Activated T-cell treated with anti-CD3 and anti-CD28 coated beads, Interleukin-2, amount 50 U/mL, for 4 hours (primary cell): ENCODE measurements around the gene GNG3. TPM values are rescaled to one million over a fixed set of nuclear protein-coding genes. Genes with fewer than 3 reads are reported as not detected.
A peak's percentile ranks its signal among the peaks of the same experiment; 100 is the strongest.
"Not testable (repeated sequence)": the region's sequence is repeated elsewhere in the genome, so short reads cannot be mapped to it uniquely, and the experiment has no call there.

Experiments
- ATAC-seq, 2 donors: fragments of 200-7000 bp; cut with Tn5 transposase; one replicate each; pipeline ENCODE4 v1.10.0; 2021
- DNase-seq: peaks from one replicate; pipeline ENCODE4 v3.0.0-alpha.2; 2020
- H3K27me3 Mint-ChIP-seq: one replicate; pipeline ENCODE4 v1.8.0; 2021; ENCODE audit warnings: low read depth, mixed read lengths
- H3K36me3 Mint-ChIP-seq: one replicate; pipeline ENCODE4 v1.8.0; 2022; ENCODE audit warnings: mixed read lengths; ENCODE audit not compliant: insufficient read depth
- H3K4me1 Mint-ChIP-seq: one replicate; pipeline ENCODE4 v1.8.0; 2021; ENCODE audit warnings: low read depth, mixed read lengths
- H3K4me3 Mint-ChIP-seq: one replicate; pipeline ENCODE4 v1.8.0; 2021; ENCODE audit warnings: mild to moderate bottlenecking, moderate library complexity, mixed read lengths
- H3K9me3 Mint-ChIP-seq: one replicate; pipeline ENCODE4 v1.8.0; 2021; ENCODE audit warnings: mixed read lengths
- total RNA-seq, 3 donors: library from RNA; stranded (reverse); gene quantifications; one replicate each; pipeline ENCODE4 v1.2.1, GENCODE V29; 2021

The GNG3 gene
- not detected for total RNA-seq

DNA sequence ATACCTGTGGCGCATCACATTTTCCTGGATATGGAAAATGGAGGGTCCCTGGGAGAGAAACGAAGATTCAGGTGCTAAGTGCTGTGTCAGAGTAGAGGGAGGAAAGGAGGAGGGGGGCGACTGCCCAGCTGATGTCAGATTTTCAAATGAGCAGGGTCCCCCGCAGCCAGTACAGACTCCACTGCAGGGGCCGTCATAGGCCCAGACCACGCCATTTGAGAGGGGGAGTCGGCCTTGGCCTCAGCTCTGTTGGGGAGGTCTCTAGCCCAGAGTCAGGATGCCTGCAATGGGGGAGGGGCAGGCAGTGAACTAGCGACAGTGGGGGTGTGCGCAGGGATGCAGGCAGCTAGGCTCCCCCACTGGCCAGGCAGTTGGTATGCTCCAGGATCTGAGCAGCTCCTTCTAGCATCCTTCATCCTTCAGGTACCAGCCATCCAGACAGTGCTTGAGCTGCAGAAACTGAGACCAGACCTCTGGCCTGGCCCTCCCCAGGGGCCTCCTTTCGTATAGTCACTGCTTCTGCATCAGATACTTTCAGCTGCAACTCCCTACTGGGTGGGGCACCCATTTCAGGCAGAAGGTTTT lies at the start of gene GNG3, which contains the start of gene BSCL2:
GNG3 (plus strand) TSS at position 400 of the 585 bp plus-strand sequence. CDS start 620 bp downstream, outside the sequence.
BSCL2 (minus strand) TSS at position 148 of the 585 bp plus-strand sequence. CDS start 229 bp downstream, outside the sequence.
- H3K4me3 Mint-ChIP-seq = peak within 1 kb of the TSS; percentile 94
- ATAC-seq = no peak
- H3K4me1 Mint-ChIP-seq = peaks cover 53% of the 10 kb centered on the region
- DNase-seq = no peak
- H3K27me3 Mint-ChIP-seq = no peaks in the 10 kb centered on the region
- H3K36me3 Mint-ChIP-seq = peaks cover 18% of the 10 kb centered on the region
- H3K9me3 Mint-ChIP-seq = no peaks in the 10 kb centered on the region

DNA sequence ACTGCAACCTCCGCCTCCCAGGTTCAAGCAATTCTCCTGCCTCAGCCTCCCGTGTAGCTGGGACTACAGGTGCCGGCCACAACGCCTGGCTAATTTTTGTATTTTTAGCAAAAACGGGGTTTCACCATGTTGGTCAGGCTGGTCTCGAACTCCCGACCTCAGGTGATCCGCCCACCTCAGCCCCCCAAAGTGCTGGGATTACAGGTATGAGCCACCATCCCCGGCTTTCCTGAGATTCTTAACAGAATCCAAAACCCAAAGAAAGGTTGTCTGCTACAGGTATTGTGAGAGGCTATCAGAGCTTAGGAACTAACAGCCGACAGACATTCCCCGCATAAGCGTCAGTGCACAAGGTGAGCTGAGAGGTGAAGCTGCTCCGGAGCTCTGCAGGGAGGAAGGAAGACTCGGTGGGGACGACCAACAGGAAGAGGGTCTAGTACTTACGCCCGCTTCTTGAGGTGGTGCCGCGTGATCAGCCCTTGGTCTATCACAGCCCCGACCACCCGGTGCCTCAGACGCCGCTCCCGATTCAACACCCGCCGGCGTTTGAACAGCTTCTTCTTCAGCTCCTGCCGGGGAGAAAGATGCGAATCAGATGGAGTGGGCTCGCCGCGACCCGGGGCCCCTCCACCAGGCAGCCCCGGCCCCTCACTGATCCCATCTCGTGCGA lies 42.9 kb upstream of the GNG3 start:
- Mint-ChIP-seq H3K4me1 (peaks cover 23% of the 10 kb centered on the region), H3K9me3 (no peaks in the 10 kb centered on the region), H3K4me3 (peak overlapping the region; percentile 98), H3K27me3 (no peaks in the 10 kb centered on the region), H3K36me3 (peaks cover 25% of the 10 kb centered on the region)
- ATAC-seq (peak; percentile 56 to 64), DNase-seq (peak; percentile 37)

DNA sequence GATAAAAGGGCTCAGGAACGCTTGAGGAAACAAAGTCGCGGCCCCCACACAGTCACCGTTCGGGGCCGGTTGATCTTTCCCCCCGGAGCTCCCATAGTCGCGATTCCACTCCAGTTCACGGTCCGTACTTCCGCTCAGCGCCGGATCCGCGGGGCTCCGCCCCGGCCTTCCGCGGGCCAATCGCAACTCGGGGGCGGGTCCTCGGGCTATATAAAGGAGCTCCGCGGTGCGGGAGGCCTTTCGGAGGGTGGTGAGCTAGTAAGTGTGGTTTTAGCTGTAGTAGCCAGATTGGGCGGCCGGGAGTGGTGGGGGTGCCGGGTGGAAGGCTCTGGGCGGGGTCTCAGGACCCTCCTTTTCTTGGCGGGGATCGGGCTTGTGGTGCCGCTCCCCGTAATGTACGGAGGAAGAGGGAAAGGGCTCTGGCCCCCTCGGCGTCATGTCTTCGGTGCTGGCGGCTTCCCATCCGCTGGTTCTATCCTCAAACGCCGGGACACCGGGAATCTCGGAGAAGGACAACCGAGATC lies 42.3 kb upstream of the GNG3 start, which contains the start of the genes C11orf98 and CSKMT:
C11orf98 (minus strand) TSS at position 136 of the 524 bp plus-strand sequence; CDS start at position 95, 41 bp downstream.
CSKMT (plus strand) TSS at position 238 of the 524 bp plus-strand sequence. CDS start 568 bp downstream, outside the sequence.
- H3K4me1 Mint-ChIP-seq = peaks cover 26% of the 10 kb centered on the region
- H3K36me3 Mint-ChIP-seq = peaks cover 26% of the 10 kb centered on the region
- DNase-seq (peak; percentile 96), ATAC-seq (peak; percentile 89 to 91)
- H3K9me3 Mint-ChIP-seq = no peaks in the 10 kb centered on the region
- peak within 1 kb of the TSS; percentile 98 for H3K4me3 Mint-ChIP-seq
- no peaks in the 10 kb centered on the region for H3K27me3 Mint-ChIP-seq

- Mint-ChIP-seq H3K4me1 (peaks cover 30% of the 10 kb centered on the region), H3K4me3 (peak overlapping the region; percentile 98), H3K27me3 (no peaks in the 10 kb centered on the region), H3K36me3 (peaks cover 26% of the 10 kb centered on the region), H3K9me3 (no peaks in the 10 kb centered on the region)
- ATAC-seq (peak; percentile 27 to 38), DNase-seq (peak; percentile 63)
These were observed 41.7 kb upstream of the GNG3 start for GRCh38 chr11:62665599-62666258.

GRCh38 chr11:62666259-62666926 lies 41.1 kb upstream of the GNG3 start:
- DNase-seq (no peak), ATAC-seq (no peak)
- peaks cover 26% of the 10 kb centered on the region for H3K36me3 Mint-ChIP-seq
- H3K4me1 Mint-ChIP-seq = peaks cover 30% of the 10 kb centered on the region
- no peaks in the 10 kb centered on the region for H3K27me3 Mint-ChIP-seq
- peak overlapping the region; percentile 98 for H3K4me3 Mint-ChIP-seq
- H3K9me3 Mint-ChIP-seq = no peaks in the 10 kb centered on the region

- Mint-ChIP-seq H3K9me3 (no peaks in the 10 kb centered on the region), H3K27me3 (no peaks in the 10 kb centered on the region), H3K4me3 (peak overlapping the region; percentile 98), H3K4me1 (peaks cover 33% of the 10 kb centered on the region), H3K36me3 (peaks cover 26% of the 10 kb centered on the region)
- ATAC-seq (no peak), DNase-seq (no peak)
These were observed 40.0 kb upstream of the GNG3 start for GRCh38 chr11:62667460-62667859.

- Mint-ChIP-seq H3K27me3 (no peaks in the 10 kb centered on the region), H3K4me1 (peaks cover 30% of the 10 kb centered on the region), H3K4me3 (peak overlapping the region; percentile 98), H3K36me3 (peaks cover 23% of the 10 kb centered on the region), H3K9me3 (no peaks in the 10 kb centered on the region)
- DNase-seq (no peak), ATAC-seq (no peak)
These were observed 37.9 kb upstream of the GNG3 start for GRCh38 chr11:62669420-62670161.

DNA sequence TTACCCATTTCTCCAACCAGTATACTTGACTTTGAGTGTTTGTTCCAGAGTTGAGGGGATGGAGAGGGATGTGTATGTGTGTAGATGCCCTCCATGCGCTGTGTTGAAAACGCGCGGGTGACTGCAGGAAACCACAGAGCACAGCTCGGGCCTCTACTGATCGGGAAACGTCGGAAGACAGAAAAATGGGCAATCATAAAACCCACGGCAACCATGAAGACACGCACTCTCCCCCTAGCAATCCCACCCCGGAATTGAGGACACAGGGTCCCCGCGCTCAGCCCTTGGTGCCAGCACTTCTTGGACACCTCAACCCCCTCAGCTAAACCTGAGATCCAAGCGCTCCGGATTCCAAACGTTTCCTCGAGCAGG lies 36.3 kb upstream of the GNG3 start:
- H3K36me3 Mint-ChIP-seq = peaks cover 19% of the 10 kb centered on the region
- H3K4me3 Mint-ChIP-seq = peak overlapping the region; percentile 98
- ATAC-seq (peak; percentile 7 to 15), DNase-seq (no peak)
- H3K9me3 Mint-ChIP-seq = no peaks in the 10 kb centered on the region
- H3K4me1 Mint-ChIP-seq = peaks cover 32% of the 10 kb centered on the region
- H3K27me3 Mint-ChIP-seq = no peaks in the 10 kb centered on the region

DNA sequence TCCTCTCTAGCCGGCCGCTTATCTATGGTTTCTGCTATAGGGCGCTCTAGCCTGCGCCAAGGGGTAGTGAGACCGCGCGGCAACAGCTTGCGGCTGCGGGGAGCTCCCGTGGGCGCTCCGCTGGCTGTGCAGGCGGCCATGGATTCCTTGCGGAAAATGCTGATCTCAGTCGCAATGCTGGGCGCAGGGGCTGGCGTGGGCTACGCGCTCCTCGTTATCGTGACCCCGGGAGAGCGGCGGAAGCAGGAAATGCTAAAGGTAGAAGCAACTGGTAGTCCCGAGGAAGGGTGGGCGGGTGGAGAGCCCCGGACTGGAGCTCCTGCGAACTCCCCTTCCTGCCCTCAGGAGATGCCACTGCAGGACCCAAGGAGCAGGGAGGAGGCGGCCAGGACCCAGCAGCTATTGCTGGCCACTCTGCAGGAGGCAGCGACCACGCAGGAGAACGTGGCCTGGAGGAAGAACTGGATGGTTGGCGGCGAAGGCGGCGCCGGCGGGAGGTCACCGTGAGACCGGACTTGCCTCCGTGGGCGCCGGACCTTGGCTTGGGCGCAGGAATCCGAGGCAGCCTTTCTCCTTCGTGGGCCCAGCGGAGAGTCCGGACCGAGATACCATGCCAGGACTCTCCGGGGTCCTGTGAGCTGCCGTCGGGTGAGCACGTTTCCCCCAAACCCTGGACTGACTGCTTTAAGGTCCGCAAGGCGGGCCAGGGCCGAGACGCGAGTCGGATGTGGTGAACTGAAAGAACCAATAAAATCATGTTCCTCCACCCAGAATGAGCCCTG lies 35.7 kb upstream of the GNG3 start, which contains the start of the genes LBHD1 and UQCC3:
LBHD1 (minus strand) TSS at position 660 of the 782 bp plus-strand sequence. CDS start 2,236 bp downstream, outside the sequence.
UQCC3 (plus strand) TSS at position 66 of the 782 bp plus-strand sequence; CDS start at position 139, 73 bp downstream.
- Mint-ChIP-seq H3K27me3 (no peaks in the 10 kb centered on the region), H3K4me3 (peak within 1 kb of the TSS; percentile 98), H3K4me1 (peaks cover 30% of the 10 kb centered on the region), H3K36me3 (peaks cover 13% of the 10 kb centered on the region), H3K9me3 (no peaks in the 10 kb centered on the region)
- ATAC-seq (peak; percentile 87 to 89), DNase-seq (peak; percentile 65)

- Mint-ChIP-seq H3K27me3 (no peaks in the 10 kb centered on the region), H3K4me3 (peak overlapping the region; percentile 98), H3K9me3 (no peaks in the 10 kb centered on the region), H3K36me3 (peaks cover 15% of the 10 kb centered on the region), H3K4me1 (peaks cover 35% of the 10 kb centered on the region)
- DNase-seq = no peak
- ATAC-seq = no peak
These were observed 34.3 kb upstream of the GNG3 start for GRCh38 chr11:62673196-62673525.

DNA sequence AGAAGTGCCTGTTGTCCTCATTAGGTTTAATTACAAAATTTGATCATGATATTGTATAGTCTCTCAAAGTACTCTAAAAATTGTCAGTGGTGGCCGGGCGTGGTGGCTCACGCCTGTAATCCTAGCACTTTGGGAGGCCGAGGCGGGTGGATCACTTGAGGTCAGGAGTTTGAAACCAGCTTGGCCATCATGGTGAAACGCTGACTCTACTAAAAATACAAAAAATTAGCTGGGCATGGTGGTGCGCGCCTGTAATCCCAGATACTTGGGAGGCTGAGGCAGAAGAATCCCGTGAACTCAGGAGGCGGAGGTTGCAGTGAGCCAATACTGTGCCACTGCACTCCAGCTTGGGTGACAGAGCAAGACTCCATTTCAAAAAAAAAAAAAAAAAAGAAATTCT lies 32.1 kb upstream of the GNG3 start:
- ATAC-seq, H3K9me3 Mint-ChIP-seq, H3K4me3 Mint-ChIP-seq, H3K27me3 Mint-ChIP-seq, DNase-seq: not testable (repeated sequence)
- Mint-ChIP-seq H3K36me3 (peaks cover 13% of the 10 kb centered on the region), H3K4me1 (peaks cover 31% of the 10 kb centered on the region)

GRCh38 chr11:62676698-62677097 lies 30.8 kb upstream of the GNG3 start:
- no peaks in the 10 kb centered on the region for H3K27me3 Mint-ChIP-seq
- H3K9me3 Mint-ChIP-seq = no peaks in the 10 kb centered on the region
- ATAC-seq (no peak), DNase-seq (no peak)
- H3K4me1 Mint-ChIP-seq = peaks cover 35% of the 10 kb centered on the region
- H3K36me3 Mint-ChIP-seq = peaks cover 13% of the 10 kb centered on the region
- H3K4me3 Mint-ChIP-seq = peak overlapping the region; percentile 90

DNA sequence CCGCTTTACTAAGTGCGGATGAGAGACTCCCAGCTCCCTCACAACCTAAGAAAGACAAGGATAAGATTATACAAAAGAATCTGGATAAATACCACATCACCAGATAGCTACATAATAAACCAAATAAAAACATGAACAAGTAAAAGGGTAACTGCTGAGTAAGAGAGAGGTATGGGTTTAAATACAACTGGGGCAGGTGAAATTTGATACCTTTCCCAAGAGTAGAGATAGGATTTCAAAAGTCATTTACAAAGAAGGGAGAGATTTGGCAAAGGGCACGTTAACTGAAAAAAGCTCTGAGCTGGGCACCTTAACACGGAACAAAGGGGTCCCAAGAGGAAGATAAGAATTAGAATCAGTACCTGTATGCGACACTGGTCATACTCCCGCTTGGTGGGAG lies 30.3 kb upstream of the GNG3 start:
- no peaks in the 10 kb centered on the region for H3K9me3 Mint-ChIP-seq
- H3K4me1 Mint-ChIP-seq = peaks cover 33% of the 10 kb centered on the region
- peaks cover 13% of the 10 kb centered on the region for H3K36me3 Mint-ChIP-seq
- no peaks in the 10 kb centered on the region for H3K27me3 Mint-ChIP-seq
- ATAC-seq (no peak), DNase-seq (no peak)
- peak overlapping the region; percentile 90 for H3K4me3 Mint-ChIP-seq
